PC-9 (cell line): Measurements from ENCODE around the gene FAM120C.

Experiments
- EZH2 ChIP-seq: fragments of 200-600 bp; sonication (generic); IDR thresholded peaks from 2 replicates; pipeline ENCODE4 v1.8.0; 2017; ENCODE audit warnings: antibody characterized with exemption, low read depth
- TF ChIP-seq, protein P1 (sequence below): fragments of 200-600 bp; sonication (generic); conservative IDR thresholded peaks from 2 replicates; pipeline ENCODE4 v1.6.1; 2017; ENCODE audit warnings: mixed run types, antibody characterized with exemption, mild to moderate bottlenecking, moderate library complexity

DNA sequence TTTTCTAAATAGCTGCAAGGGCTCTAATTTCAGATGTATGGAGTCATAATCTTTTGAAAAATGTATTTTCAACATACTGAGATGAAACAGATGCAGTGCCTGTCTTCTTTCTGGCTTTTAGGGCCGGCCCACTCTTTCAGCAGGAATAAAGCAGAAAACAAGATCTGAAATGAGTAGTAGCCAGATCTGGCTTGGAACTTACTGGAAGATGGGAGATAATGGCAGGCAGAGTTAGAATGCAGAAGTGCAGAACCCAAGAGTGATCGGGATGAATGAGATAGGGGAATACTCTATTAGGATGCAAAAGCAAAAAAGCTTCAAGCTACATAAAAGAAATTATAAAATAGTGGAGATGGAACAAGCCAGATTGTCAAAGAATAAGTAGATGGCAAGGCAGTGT lies 1.4 kb upstream of the FAM120C start:
- TF ChIP-seq, protein P1, sequence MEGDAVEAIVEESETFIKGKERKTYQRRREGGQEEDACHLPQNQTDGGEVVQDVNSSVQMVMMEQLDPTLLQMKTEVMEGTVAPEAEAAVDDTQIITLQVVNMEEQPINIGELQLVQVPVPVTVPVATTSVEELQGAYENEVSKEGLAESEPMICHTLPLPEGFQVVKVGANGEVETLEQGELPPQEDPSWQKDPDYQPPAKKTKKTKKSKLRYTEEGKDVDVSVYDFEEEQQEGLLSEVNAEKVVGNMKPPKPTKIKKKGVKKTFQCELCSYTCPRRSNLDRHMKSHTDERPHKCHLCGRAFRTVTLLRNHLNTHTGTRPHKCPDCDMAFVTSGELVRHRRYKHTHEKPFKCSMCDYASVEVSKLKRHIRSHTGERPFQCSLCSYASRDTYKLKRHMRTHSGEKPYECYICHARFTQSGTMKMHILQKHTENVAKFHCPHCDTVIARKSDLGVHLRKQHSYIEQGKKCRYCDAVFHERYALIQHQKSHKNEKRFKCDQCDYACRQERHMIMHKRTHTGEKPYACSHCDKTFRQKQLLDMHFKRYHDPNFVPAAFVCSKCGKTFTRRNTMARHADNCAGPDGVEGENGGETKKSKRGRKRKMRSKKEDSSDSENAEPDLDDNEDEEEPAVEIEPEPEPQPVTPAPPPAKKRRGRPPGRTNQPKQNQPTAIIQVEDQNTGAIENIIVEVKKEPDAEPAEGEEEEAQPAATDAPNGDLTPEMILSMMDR = no peak
- TF ChIP-seq EZH2 = no peak
